ENCODE results near the gene ZEB2. TPM values are rescaled to one million over a fixed set of nuclear protein-coding genes. Genes with fewer than 3 reads are reported as not detected.

The ZEB2 gene
- total and polyA plus RNA-seq, 12 donors = 17.2 to 99.5 (median 83.0) TPM

- Histone ChIP-seq H3K27ac (peak overlapping the region in 3 of 10 donors; percentile 13 to 81 (median 70)), H3K36me3 (peaks cover 0 to 89% (median 5%) of the 10 kb centered on the region in 9 donors), H3K4me1 (peaks cover 0 to 56% (median 45%) of the 10 kb centered on the region in 9 donors), H3K4me3 (no peak overlapping the region), H3K9me3 (no peaks in the 10 kb centered on the region), H3K27me3 (no peaks in the 10 kb centered on the region)
- no peak for TF ChIP-seq CTCF (IDR thresholded peaks at IDR 0.05)
- intact Hi-C loops (cut with DNase I) = no loop called here
- DNase-seq (no peak), ATAC-seq (no peak)
- 91 to 93% methylated on average over 4 of the region's 4 CpGs for WGBS, 2 donors
Measured at GRCh38 chr2:144424559-144425240, 95.2 kb downstream of the ZEB2 start.

- DNase-seq = no peak
- 89 to 100% methylated on average over 1 of the region's 1 CpG for WGBS, 2 donors
- Histone ChIP-seq H3K36me3 (peaks cover 0 to 89% (median 5%) of the 10 kb centered on the region in 9 donors), H3K27ac (peak overlapping the region in 2 of 10 donors; percentile 2 to 7), H3K9me3 (no peaks in the 10 kb centered on the region), H3K4me3 (no peak overlapping the region), H3K27me3 (no peaks in the 10 kb centered on the region), H3K4me1 (peaks cover 0 to 33% (median 16%) of the 10 kb centered on the region in 9 donors)
- no peak for TF ChIP-seq CTCF (IDR thresholded peaks at IDR 0.05)
- intact Hi-C loops (cut with DNase I) = no loop called here
- ATAC-seq = no peak
Measured at GRCh38 chr2:144421606-144422510, 98.1 kb downstream of the ZEB2 start.

GRCh38 chr2:144419218-144419617 is 100.7 kb downstream of the ZEB2 start:
- Histone ChIP-seq H3K9me3 (no peaks in the 10 kb centered on the region), H3K4me1 (peaks cover 0 to 33% (median 3%) of the 10 kb centered on the region in 9 donors), H3K4me3 (no peak overlapping the region), H3K27me3 (no peaks in the 10 kb centered on the region), H3K36me3 (peaks cover 0 to 92% (median 5%) of the 10 kb centered on the region in 9 donors), H3K27ac (peak overlapping the region in 1 of 10 donors; percentile 20)
- WGBS, 2 donors = 61 to 64% methylated on average over 3 of the region's 3 CpGs
- intact Hi-C loops (cut with DNase I) = no loop called here
- no peak for TF ChIP-seq CTCF (IDR thresholded peaks at IDR 0.05)
- ATAC-seq (peak in 2 of 8 donors; percentile 24 to 44), DNase-seq (no peak)

GRCh38 chr2:144415386-144415785 is 104.5 kb downstream of the ZEB2 start:
- H3K4me1 ChIP-seq = peaks cover 0 to 51% (median 3%) of the 10 kb centered on the region in 9 donors
- H3K27ac ChIP-seq = peak overlapping the region in 3 of 10 donors; percentile 11 to 87 (median 32)
- WGBS, 2 donors = 88 to 91% methylated on average over 4 of the region's 4 CpGs
- H3K4me3 ChIP-seq = no peak overlapping the region
- intact Hi-C loops (cut with DNase I) = no loop called here
- ATAC-seq (no peak), DNase-seq (no peak)
- peaks cover 0 to 79% (median 3%) of the 10 kb centered on the region in 9 donors for H3K36me3 ChIP-seq
- TF ChIP-seq CTCF (IDR thresholded peaks at IDR 0.05) = no peak
- no peaks in the 10 kb centered on the region for H3K9me3 ChIP-seq
- no peaks in the 10 kb centered on the region for H3K27me3 ChIP-seq
